H9 (cell line): ENCODE data around the gene GALE. TPM values are rescaled to one million over a fixed set of nuclear protein-coding genes. Genes with fewer than 3 reads are reported as not detected.

Experiments
- DNase-seq: peaks from one replicate; pipeline ENCODE4 v3.0.0-alpha.2; 2017
- H2AFZ ChIP-seq: one replicate; pipeline ENCODE4 v1.6.1; 2013; ENCODE audit warnings: mild to moderate bottlenecking, low read length, control low read depth, moderate library complexity
- H2AK5ac ChIP-seq: 2 replicates; pipeline ENCODE4 v1.6.1; 2013; ENCODE audit warnings: low read length, control low read depth, mixed read lengths; ENCODE audit not compliant: insufficient read length
- H2BK120ac ChIP-seq: one replicate; pipeline ENCODE4 v1.6.1; 2013; ENCODE audit warnings: low read depth, mild to moderate bottlenecking, low read length, control low read depth, inconsistent platforms; ENCODE audit not compliant: poor library complexity, severe bottlenecking
- H2BK12ac ChIP-seq: 2 replicates; pipeline ENCODE4 v1.6.1; 2013; ENCODE audit warnings: low read length, control low read depth, mixed read lengths, low read depth; ENCODE audit not compliant: insufficient read length
- H2BK15ac ChIP-seq: 2 replicates; pipeline ENCODE4 v1.6.1; 2013; ENCODE audit warnings: low read depth, low read length, control low read depth
- H2BK20ac ChIP-seq: one replicate; pipeline ENCODE4 v1.6.1; 2013; ENCODE audit warnings: low read depth, mild to moderate bottlenecking, low read length, control low read depth, inconsistent platforms; ENCODE audit not compliant: poor library complexity, severe bottlenecking
- H2BK5ac ChIP-seq: 2 replicates; pipeline ENCODE4 v1.6.1; 2013; ENCODE audit warnings: low read length, control low read depth, mixed read lengths; ENCODE audit not compliant: insufficient read length
- H3K14ac ChIP-seq: 2 replicates; pipeline ENCODE4 v1.6.1; 2013; ENCODE audit warnings: low read length, control low read depth; ENCODE audit not compliant: insufficient read depth
- H3K18ac ChIP-seq: 2 replicates; pipeline ENCODE4 v1.6.1; 2013; ENCODE audit warnings: low read depth, mild to moderate bottlenecking, mixed read lengths, low read length, control low read depth; ENCODE audit not compliant: insufficient read length
- H3K23ac ChIP-seq: 2 replicates; pipeline ENCODE4 v1.6.1; 2013; ENCODE audit warnings: low read length, control low read depth, mixed read lengths, low read depth; ENCODE audit not compliant: insufficient read length
- H3K23me2 ChIP-seq: 2 replicates; pipeline ENCODE4 v1.6.1; 2013; ENCODE audit warnings: low read depth, mild to moderate bottlenecking, mixed read lengths, low read length, control low read depth; ENCODE audit not compliant: insufficient read length, poor library complexity, severe bottlenecking
- H3K27ac ChIP-seq: 2 replicates; pipeline ENCODE4 v1.5.1; 2013; ENCODE audit warnings: low read length, control low read depth, mixed read lengths, low read depth; ENCODE audit not compliant: insufficient read length
- H3K27me3 ChIP-seq: 2 replicates; pipeline ENCODE4 v1.6.1; 2013; ENCODE audit warnings: low read length, control low read depth, inconsistent platforms; ENCODE audit not compliant: insufficient read depth
- H3K4ac ChIP-seq: 2 replicates; pipeline ENCODE4 v1.6.1; 2013; ENCODE audit warnings: low read depth, mild to moderate bottlenecking, control low read depth, inconsistent platforms, low read length, moderate library complexity
- H3K4me1 ChIP-seq: 2 replicates; pipeline ENCODE4 v1.6.1; 2013; ENCODE audit warnings: low read length, control low read depth, inconsistent platforms; ENCODE audit not compliant: insufficient read depth
- H3K4me2 ChIP-seq: 2 replicates; pipeline ENCODE4 v1.6.1; 2013; ENCODE audit warnings: low read length, control low read depth, mixed read lengths; ENCODE audit not compliant: insufficient read length, insufficient read depth
- H3K56ac ChIP-seq: 2 replicates; pipeline ENCODE4 v1.6.1; 2013; ENCODE audit warnings: low read depth, mild to moderate bottlenecking, mixed read lengths, low read length, control low read depth; ENCODE audit not compliant: insufficient read length
- H3K79me1 ChIP-seq: 2 replicates; pipeline ENCODE4 v1.6.1; 2013; ENCODE audit warnings: low read depth, mild to moderate bottlenecking, moderate library complexity, low read length, control low read depth, inconsistent platforms; ENCODE audit not compliant: insufficient read depth, poor library complexity, severe bottlenecking
- H3K79me2 ChIP-seq: 2 replicates; pipeline ENCODE4 v1.6.1; 2013; ENCODE audit warnings: low read length, control low read depth, inconsistent platforms; ENCODE audit not compliant: insufficient read depth
- H3K9ac ChIP-seq: 2 replicates; pipeline ENCODE4 v1.6.1; 2013; ENCODE audit warnings: low read length, control low read depth, mixed read lengths; ENCODE audit not compliant: insufficient read length; ENCODE audit errors: extremely low read depth
- H3K9me3 ChIP-seq: one replicate; pipeline ENCODE4 v1.6.1; 2013; ENCODE audit warnings: low read depth, low read length, inconsistent platforms; ENCODE audit not compliant: control insufficient read depth
- H3T11ph ChIP-seq: one replicate; pipeline ENCODE4 v1.6.1; 2013; ENCODE audit warnings: mild to moderate bottlenecking, low read length, control low read depth, inconsistent platforms
- H4K20me1 ChIP-seq: one replicate; pipeline ENCODE4 v1.6.1; 2013; ENCODE audit not compliant: control insufficient read depth, insufficient read length, insufficient read depth
- H4K5ac ChIP-seq: 2 replicates; pipeline ENCODE4 v1.6.1; 2013; ENCODE audit warnings: low read depth, mild to moderate bottlenecking, mixed read lengths, low read length, control low read depth; ENCODE audit not compliant: insufficient read length
- H4K8ac ChIP-seq: replicated peaks from 2 replicates; pipeline ENCODE4 v1.6.1; 2013; ENCODE audit warnings: low read length, control low read depth, mixed read lengths, low read depth; ENCODE audit not compliant: insufficient read length
- H4K91ac ChIP-seq: 2 replicates; pipeline ENCODE4 v1.6.1; 2013; ENCODE audit warnings: low read depth, mild to moderate bottlenecking, moderate library complexity, mixed read lengths, low read length, control low read depth; ENCODE audit not compliant: insufficient read length
- H3K27ac Mint-ChIP-seq, 3 experiments: 2 replicates in 2 of 3; 3 replicates in 1 of 3; pipeline ENCODE4 v1.8.0; 2020 to 2021; ENCODE audit warnings: mixed read lengths in 3 of 3, mild to moderate bottlenecking in 1 of 3, moderate library complexity in 1 of 3
- H3K27me3 Mint-ChIP-seq: 2 replicates; pipeline ENCODE4 v1.8.0; 2021; ENCODE audit warnings: low read depth, mild to moderate bottlenecking, moderate library complexity, mixed read lengths
- H3K36me3 Mint-ChIP-seq, 3 experiments: 2 replicates in 2 of 3; 3 replicates in 1 of 3; pipeline ENCODE4 v1.8.0; 2020 to 2021; ENCODE audit warnings: low read depth in 3 of 3, mixed read lengths in 3 of 3; ENCODE audit not compliant: insufficient read depth in 1 of 3
- H3K4me1 Mint-ChIP-seq, 2 experiments: 2 replicates each; pipeline ENCODE4 v1.8.0; 2020; ENCODE audit warnings: mixed read lengths in 2 of 2
- H3K4me3 Mint-ChIP-seq, 2 experiments: 2 replicates in 1 of 2; 3 replicates in 1 of 2; pipeline ENCODE4 v1.8.0; 2020 to 2021; ENCODE audit warnings: mild to moderate bottlenecking in 2 of 2, mixed read lengths in 2 of 2, moderate library complexity in 1 of 2
- H3K9me3 Mint-ChIP-seq, 2 experiments: 2 replicates in 1 of 2; 3 replicates in 1 of 2; pipeline ENCODE4 v1.8.0; 2020; ENCODE audit warnings: mild to moderate bottlenecking in 2 of 2, mixed read lengths in 2 of 2, moderate library complexity in 1 of 2
- WGBS: extraction: QIAGEN DNeasy Blood & Tissue Kit; methylation state at CpG from one replicate; pipeline ENCODE4 v1.1.7; 2013; ENCODE audit warnings: missing lambda C conversion rate, low lambda C conversion rate, mixed read lengths; ENCODE audit not compliant: insufficient read length; ENCODE audit errors: extremely low coverage; 5-methylcytosine and 5-hydroxymethylcytosine counted together
- total RNA-seq: library from RNA; stranded (reverse); gene quantifications from 2 replicates; pipeline ENCODE4 v1.2.1, GENCODE V29; 2021
- TF ChIP-seq, protein P1 (sequence below): fragments of 200-600 bp; sonication (generic); conservative IDR thresholded peaks from 3 replicates; pipeline ENCODE4 v1.8.0; 2021; ENCODE audit warnings: antibody characterized with exemption, mild to moderate bottlenecking

The GALE gene
- total RNA-seq, 1 experiment from 2014 or later: 36.0 TPM

- H2BK15ac ChIP-seq: no peak overlapping the region
- H2BK120ac ChIP-seq: no peak overlapping the region
- H3K14ac ChIP-seq: no peak overlapping the region
- H3K56ac ChIP-seq: no peak overlapping the region
- TF ChIP-seq, protein P1, sequence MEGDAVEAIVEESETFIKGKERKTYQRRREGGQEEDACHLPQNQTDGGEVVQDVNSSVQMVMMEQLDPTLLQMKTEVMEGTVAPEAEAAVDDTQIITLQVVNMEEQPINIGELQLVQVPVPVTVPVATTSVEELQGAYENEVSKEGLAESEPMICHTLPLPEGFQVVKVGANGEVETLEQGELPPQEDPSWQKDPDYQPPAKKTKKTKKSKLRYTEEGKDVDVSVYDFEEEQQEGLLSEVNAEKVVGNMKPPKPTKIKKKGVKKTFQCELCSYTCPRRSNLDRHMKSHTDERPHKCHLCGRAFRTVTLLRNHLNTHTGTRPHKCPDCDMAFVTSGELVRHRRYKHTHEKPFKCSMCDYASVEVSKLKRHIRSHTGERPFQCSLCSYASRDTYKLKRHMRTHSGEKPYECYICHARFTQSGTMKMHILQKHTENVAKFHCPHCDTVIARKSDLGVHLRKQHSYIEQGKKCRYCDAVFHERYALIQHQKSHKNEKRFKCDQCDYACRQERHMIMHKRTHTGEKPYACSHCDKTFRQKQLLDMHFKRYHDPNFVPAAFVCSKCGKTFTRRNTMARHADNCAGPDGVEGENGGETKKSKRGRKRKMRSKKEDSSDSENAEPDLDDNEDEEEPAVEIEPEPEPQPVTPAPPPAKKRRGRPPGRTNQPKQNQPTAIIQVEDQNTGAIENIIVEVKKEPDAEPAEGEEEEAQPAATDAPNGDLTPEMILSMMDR: peak; percentile 92
- H3K18ac ChIP-seq: no peak overlapping the region
- H4K8ac ChIP-seq: no peak overlapping the region
- no peak overlapping the region for H2BK20ac ChIP-seq
- DNase-seq: peak; percentile 82
- H3K4me1 ChIP-seq: no peaks in the 10 kb centered on the region
- H3K4me1 Mint-ChIP-seq: peaks cover 9 to 10% of the 10 kb centered on the region in 2 experiments
- no peak overlapping the region for H3K4me2 ChIP-seq
- H4K5ac ChIP-seq: no peak overlapping the region
- no peaks in the 10 kb centered on the region for H4K20me1 ChIP-seq
- no peaks in the 10 kb centered on the region for H3K9me3 ChIP-seq
- H3K23ac ChIP-seq: no peak overlapping the region
- WGBS: no CpG with 5 or more reads among the region's 6 CpGs
- H3K27ac ChIP-seq: no peak overlapping the region
- no peak overlapping the region for H3T11ph ChIP-seq
- no peaks in the 10 kb centered on the region for H3K79me2 ChIP-seq
- no peak overlapping the region for H2AK5ac ChIP-seq
- no peak overlapping the region for H2AFZ ChIP-seq
- H3K9me3 Mint-ChIP-seq: no peaks in the 10 kb centered on the region
- H3K9ac ChIP-seq: no peak overlapping the region
- peaks cover 3% of the 10 kb centered on the region for H3K27me3 Mint-ChIP-seq
- H3K79me1 ChIP-seq: no peaks in the 10 kb centered on the region
- H4K91ac ChIP-seq: no peak overlapping the region
- H3K4ac ChIP-seq: no peak overlapping the region
- H3K27ac Mint-ChIP-seq: no peak overlapping the region
- no peaks in the 10 kb centered on the region for H3K27me3 ChIP-seq
- H3K36me3 Mint-ChIP-seq: peaks cover 0 to 15% (median 12%) of the 10 kb centered on the region in 3 experiments; a peak in 4 of 7 replicates
- H3K4me3 Mint-ChIP-seq: no peak overlapping the region
- H2BK5ac ChIP-seq: no peak overlapping the region
- no peak overlapping the region for H2BK12ac ChIP-seq
- no peaks in the 10 kb centered on the region for H3K23me2 ChIP-seq
Observed at GRCh38 chr1:23809751-23810171, 9.2 kb upstream of the GALE start.
